ENCODE measurements around the gene PARP14. TPM values are rescaled to one million over a fixed set of nuclear protein-coding genes. Genes with fewer than 3 reads are reported as not detected.

Gene PARP14
- total RNA-seq, 2 experiments from 2014 or later: 53.1 to 53.3 TPM

- Mint-ChIP-seq H3K9me3 (peaks cover 2% of the 10 kb centered on the region), H3K27ac (peak overlapping the region; percentile 27), H3K4me3 (no peak overlapping the region), H3K36me3 (ENCODE audit: low read depth) (no peaks in the 10 kb centered on the region), H3K27me3 (no peaks in the 10 kb centered on the region), H3K4me1 (ENCODE audit: low read depth) (peaks cover 14% of the 10 kb centered on the region)
- ATAC-seq (peak; percentile 94), DNase-seq (peak; percentile 60)
- TF ChIP-seq CTCF (IDR thresholded peaks at IDR 0.05): no peak
- POLR2A ChIA-PET: interaction anchor here (0.9 to 2.1 kb wide), 4 partner anchors 12 to 104 kb away, joined by 4 to 12 read pairs (median 4); partner anchors contain the start of genes DTX3L, PARP14 and PARP9
- intact Hi-C loops (cut with micrococcal nuclease): no loop called here
- CTCF ChIA-PET: interaction anchor here (0.6 to 1.8 kb wide), 7 partner anchors 8 to 200 kb away, joined by 3 to 19 read pairs (median 3); no protein-coding TSS in a partner anchor
These were observed 11.5 kb upstream of the PARP14 start for GRCh38 chr3:122668930-122669730.

- Mint-ChIP-seq H3K27ac (no peak overlapping the region), H3K4me3 (no peak overlapping the region), H3K4me1 (ENCODE audit: low read depth) (peaks cover 16% of the 10 kb centered on the region), H3K36me3 (ENCODE audit: low read depth) (no peaks in the 10 kb centered on the region), H3K27me3 (no peaks in the 10 kb centered on the region), H3K9me3 (peaks cover 2% of the 10 kb centered on the region)
- ATAC-seq (no peak), DNase-seq (no peak)
- no peak for TF ChIP-seq CTCF (IDR thresholded peaks at IDR 0.05)
- ChIA-PET POLR2A (no interaction called here), CTCF (interaction anchor here (1.2 kb wide), 1 partner anchor 84 kb away, joined by 3 read pairs; no protein-coding TSS in a partner anchor)
- intact Hi-C loops (cut with micrococcal nuclease): no loop called here
These were observed 9.1 kb upstream of the PARP14 start for GRCh38 chr3:122671553-122671952.

- Mint-ChIP-seq H3K27ac (no peak overlapping the region), H3K4me3 (no peak overlapping the region), H3K36me3 (ENCODE audit: low read depth) (no peaks in the 10 kb centered on the region), H3K4me1 (ENCODE audit: low read depth) (peaks cover 21% of the 10 kb centered on the region), H3K27me3 (no peaks in the 10 kb centered on the region), H3K9me3 (peaks cover 2% of the 10 kb centered on the region)
- DNase-seq: no peak
- TF ChIP-seq CTCF (IDR thresholded peaks at IDR 0.05): no peak
- intact Hi-C loops (cut with micrococcal nuclease): no loop called here
- ChIA-PET CTCF (interaction anchor here (1.5 kb wide), 1 partner anchor 290 kb away, joined by 5 read pairs; the partner anchor contains the start of gene FAM162A), POLR2A (interaction anchor here (1.0 kb wide), 1 partner anchor 112 kb away, joined by 5 read pairs; no protein-coding TSS in a partner anchor)
- no peak for ATAC-seq
These were observed 6.3 kb upstream of the PARP14 start for GRCh38 chr3:122674339-122674738.

- ChIA-PET CTCF (interaction anchor here (0.7 to 7.0 kb wide), 3 partner anchors 98 to 154 kb away, joined by 3 to 244 read pairs (median 4); partner anchors contain the start of genes DTX3L and PARP9), POLR2A (no interaction called here)
- intact Hi-C loops (cut with micrococcal nuclease): loop anchor here (5.0 kb wide), 1 partner anchor 99 kb away; the partner anchor contains the start of gene PARP15
- H3K27ac Mint-ChIP-seq: no peak overlapping the region
- H3K27me3 Mint-ChIP-seq: no peaks in the 10 kb centered on the region
- H3K9me3 Mint-ChIP-seq: no peaks in the 10 kb centered on the region
- H3K36me3 Mint-ChIP-seq (ENCODE audit: low read depth): peaks cover 6% of the 10 kb centered on the region
- peaks cover 30% of the 10 kb centered on the region for H3K4me1 Mint-ChIP-seq (ENCODE audit: low read depth)
- DNase-seq (no peak), ATAC-seq (no peak)
- no peak overlapping the region for H3K4me3 Mint-ChIP-seq
- no peak for TF ChIP-seq CTCF (IDR thresholded peaks at IDR 0.05)
These were observed 3.9 kb upstream of the PARP14 start for GRCh38 chr3:122676759-122677158.

GRCh38 chr3:122677216-122677615, 3.4 kb upstream of the PARP14 start:
- ATAC-seq (no peak), DNase-seq (no peak)
- Mint-ChIP-seq H3K36me3 (ENCODE audit: low read depth) (peaks cover 6% of the 10 kb centered on the region), H3K27ac (no peak overlapping the region), H3K27me3 (no peaks in the 10 kb centered on the region), H3K4me1 (ENCODE audit: low read depth) (peaks cover 34% of the 10 kb centered on the region), H3K9me3 (no peaks in the 10 kb centered on the region), H3K4me3 (no peak overlapping the region)
- POLR2A ChIA-PET: no interaction called here
- CTCF ChIA-PET: interaction anchor here (1.1 to 7.0 kb wide), 2 partner anchors 8 to 116 kb away, joined by 4 to 244 read pairs; partner anchors contain the start of genes DTX3L and PARP9
- intact Hi-C loops (cut with micrococcal nuclease): loop anchor here (5.0 kb wide), 1 partner anchor 100 kb away; the partner anchor contains the start of gene PARP15
- TF ChIP-seq CTCF (IDR thresholded peaks at IDR 0.05): no peak
